Activated naive CD4-positive, alpha-beta T cell treated with anti-CD3 and anti-CD28 coated beads for 36 hours (primary cell): ENCODE data around the gene TMEM131. TPM values are rescaled to one million over a fixed set of nuclear protein-coding genes. Genes with fewer than 3 reads are reported as not detected.

Experiments used
- CTCF ChIA-PET: fragments of 350-600 bp; sonication (Branson Sonifier 250); formaldehyde crosslinking; loops from one replicate; lab custom pipeline; 2021; ENCODE audit warnings: antibody characterized with exemption; lab: Charles Lee
- DNase-seq: peaks from one replicate; pipeline ENCODE4 v3.0.0-alpha.2; 2020
- H3K27ac Mint-ChIP-seq: one replicate; pipeline ENCODE4 v1.8.0; 2021; ENCODE audit warnings: mild to moderate bottlenecking, mixed read lengths
- H3K27me3 Mint-ChIP-seq: one replicate; pipeline ENCODE4 v1.8.0; 2021; ENCODE audit warnings: low read depth, mixed read lengths
- H3K36me3 Mint-ChIP-seq: one replicate; pipeline ENCODE4 v1.8.0; 2021; ENCODE audit warnings: low read depth, mixed read lengths
- H3K4me1 Mint-ChIP-seq: one replicate; pipeline ENCODE4 v1.8.0; 2021; ENCODE audit warnings: low read depth, mixed read lengths
- H3K4me3 Mint-ChIP-seq: one replicate; pipeline ENCODE4 v1.8.0; 2021; ENCODE audit warnings: mild to moderate bottlenecking, moderate library complexity, mixed read lengths
- H3K9me3 Mint-ChIP-seq: one replicate; pipeline ENCODE4 v1.8.0; 2021; ENCODE audit warnings: mixed read lengths
- intact Hi-C: fragments of 100-400 bp; cut with micrococcal nuclease; formaldehyde crosslinking; loops from one replicate; pipeline ENCODE4 v1.15.1; 2023
- total RNA-seq, 2 experiments: library from RNA; stranded (reverse); gene quantifications; one replicate each; pipeline ENCODE4 v1.2.3, GENCODE V29; 2021

The TMEM131 gene
- total RNA-seq, 2 experiments from 2014 or later = 18.5 to 19.2 TPM

DNA sequence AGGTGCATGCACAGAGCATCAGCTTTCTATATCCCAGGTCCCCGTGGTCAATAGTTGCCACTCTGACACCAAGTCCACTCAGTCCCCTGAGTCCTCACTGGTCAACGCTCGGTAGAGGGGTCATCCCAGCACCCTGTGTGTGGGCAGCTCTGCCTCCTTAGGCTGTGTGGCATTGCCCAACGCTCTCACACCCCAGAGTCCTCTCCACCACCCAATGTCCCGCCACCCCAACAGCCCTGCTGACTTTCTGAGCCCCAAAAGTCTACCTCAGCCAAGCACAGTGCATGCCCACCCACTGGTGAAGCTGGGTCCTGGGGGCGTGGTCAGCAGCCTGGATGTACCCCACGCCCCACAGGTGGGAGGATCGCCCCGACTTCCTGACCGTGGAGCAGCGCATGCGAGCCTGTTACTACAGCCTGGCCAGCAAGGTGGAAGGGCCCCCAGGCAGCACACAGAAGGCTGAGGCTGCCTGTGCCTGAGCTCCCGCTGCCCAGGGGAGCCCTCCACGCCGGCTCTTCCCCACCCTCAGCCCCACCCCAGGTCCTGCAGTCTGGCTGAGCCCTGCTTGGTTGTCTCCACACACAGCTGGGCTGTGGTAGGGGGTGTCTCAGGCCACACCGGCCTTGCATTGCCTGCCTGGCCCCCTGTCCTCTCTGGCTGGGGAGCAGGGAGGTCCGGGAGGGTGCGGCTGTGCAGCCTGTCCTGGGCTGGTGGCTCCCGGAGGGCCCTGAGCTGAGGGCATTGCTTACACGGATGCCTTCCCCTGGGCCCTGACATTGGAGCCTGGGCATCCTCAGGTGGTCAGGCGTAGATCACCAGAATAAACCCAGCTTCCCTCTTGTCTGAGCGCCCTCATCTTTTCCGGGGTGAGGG is 256.5 kb downstream of the TMEM131 start:
- Mint-ChIP-seq H3K4me1 (peaks cover 25% of the 10 kb centered on the region), H3K36me3 (peaks cover 35% of the 10 kb centered on the region), H3K9me3 (no peaks in the 10 kb centered on the region), H3K27me3 (no peaks in the 10 kb centered on the region), H3K27ac (no peak overlapping the region), H3K4me3 (no peak overlapping the region)
- CTCF ChIA-PET = interaction anchor here (0.7 to 4.1 kb wide), 9 partner anchors 10 to 149 kb away, joined by 3 to 34 read pairs (median 3); no protein-coding TSS in a partner anchor
- intact Hi-C loops = no loop called here
- no peak for DNase-seq

DNA sequence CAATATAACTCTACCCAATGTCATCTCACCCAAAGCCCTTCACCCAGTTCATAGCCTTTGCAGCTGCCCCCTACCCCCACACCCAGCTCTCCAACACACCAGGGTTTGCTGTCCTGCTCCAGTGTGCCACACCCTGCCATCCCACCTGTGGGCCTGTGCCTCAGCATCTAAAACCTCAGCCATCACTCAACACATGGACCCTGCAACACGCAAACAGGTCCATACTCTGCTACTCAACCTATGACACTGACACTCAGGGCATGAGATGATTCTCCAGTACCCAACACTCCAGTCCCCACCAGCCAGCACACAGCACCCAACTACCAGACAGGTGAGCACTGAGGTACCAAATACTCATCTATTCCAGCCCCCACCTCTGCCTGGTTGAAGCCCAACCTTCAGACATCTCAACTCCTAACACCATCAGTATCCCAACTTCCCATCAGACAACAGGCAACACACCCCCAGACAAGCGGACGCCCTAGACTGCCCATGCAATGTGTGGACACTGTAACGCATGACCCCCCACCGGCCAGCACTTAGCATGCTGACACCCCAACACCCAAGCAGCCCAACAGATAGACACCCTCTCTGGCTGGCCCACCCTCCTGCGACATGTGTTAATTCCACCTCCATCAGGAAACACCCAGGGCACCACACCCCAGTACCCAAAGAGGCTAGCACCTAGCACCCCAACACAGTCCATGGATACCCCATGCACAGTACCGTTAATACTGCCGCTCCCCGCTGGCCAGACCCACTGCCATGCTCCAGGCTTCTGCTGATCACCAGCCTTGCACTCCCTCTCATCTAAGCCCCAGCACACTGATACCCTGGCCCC is 257.3 kb downstream of the TMEM131 start:
- intact Hi-C loops = no loop called here
- Mint-ChIP-seq H3K4me1 (peaks cover 20% of the 10 kb centered on the region), H3K36me3 (peaks cover 41% of the 10 kb centered on the region), H3K4me3 (no peak overlapping the region), H3K27me3 (no peaks in the 10 kb centered on the region), H3K27ac (no peak overlapping the region), H3K9me3 (no peaks in the 10 kb centered on the region)
- CTCF ChIA-PET = interaction anchor here (4.1 kb wide), 1 partner anchor 10 kb away, joined by 34 read pairs; no protein-coding TSS in a partner anchor
- DNase-seq = no peak

DNA sequence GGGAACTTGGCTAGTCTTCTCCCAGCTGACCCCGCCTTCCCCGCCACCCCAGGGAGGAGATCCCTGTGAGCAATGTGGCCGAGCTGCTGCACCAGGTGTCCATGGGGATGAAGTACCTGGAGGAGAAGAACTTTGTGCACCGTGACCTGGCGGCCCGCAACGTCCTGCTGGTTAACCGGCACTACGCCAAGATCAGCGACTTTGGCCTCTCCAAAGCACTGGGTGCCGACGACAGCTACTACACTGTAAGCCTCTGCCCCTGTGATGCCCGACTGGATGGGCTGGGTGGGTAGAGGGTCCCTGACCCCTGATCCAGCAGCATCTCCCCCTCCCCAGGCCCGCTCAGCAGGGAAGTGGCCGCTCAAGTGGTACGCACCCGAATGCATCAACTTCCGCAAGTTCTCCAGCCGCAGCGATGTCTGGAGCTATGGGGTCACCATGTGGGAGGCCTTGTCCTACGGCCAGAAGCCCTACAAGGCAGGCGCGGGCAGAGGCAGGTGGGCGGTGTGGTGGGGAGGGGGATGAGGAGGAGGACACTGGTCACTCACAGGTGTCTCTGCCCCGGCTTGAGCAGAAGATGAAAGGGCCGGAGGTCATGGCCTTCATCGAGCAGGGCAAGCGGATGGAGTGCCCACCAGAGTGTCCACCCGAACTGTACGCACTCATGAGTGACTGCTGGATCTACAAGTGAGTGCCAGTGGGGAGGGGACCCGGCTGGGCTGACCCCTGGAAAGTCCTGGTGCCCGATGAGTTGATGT is 258.1 kb downstream of the TMEM131 start:
- intact Hi-C loops = no loop called here
- CTCF ChIA-PET = interaction anchor here (1.3 kb wide), 1 partner anchor 23 kb away, joined by 3 read pairs; no protein-coding TSS in a partner anchor
- H3K9me3 Mint-ChIP-seq = no peaks in the 10 kb centered on the region
- H3K27me3 Mint-ChIP-seq = no peaks in the 10 kb centered on the region
- H3K4me3 Mint-ChIP-seq = no peak overlapping the region
- no peak for DNase-seq
- H3K36me3 Mint-ChIP-seq = peaks cover 43% of the 10 kb centered on the region
- H3K4me1 Mint-ChIP-seq = peaks cover 19% of the 10 kb centered on the region
- H3K27ac Mint-ChIP-seq = no peak overlapping the region

- CTCF ChIA-PET = interaction anchor here (0.6 to 2.1 kb wide), 3 partner anchors 11 to 452 kb away, joined by 3 to 6 read pairs (median 3); no protein-coding TSS in a partner anchor
- H3K4me3 Mint-ChIP-seq = no peak overlapping the region
- intact Hi-C loops = no loop called here
- DNase-seq = no peak
- H3K9me3 Mint-ChIP-seq = no peaks in the 10 kb centered on the region
- no peaks in the 10 kb centered on the region for H3K27me3 Mint-ChIP-seq
- peaks cover 14% of the 10 kb centered on the region for H3K4me1 Mint-ChIP-seq
- peaks cover 42% of the 10 kb centered on the region for H3K36me3 Mint-ChIP-seq
- no peak overlapping the region for H3K27ac Mint-ChIP-seq
Observed at GRCh38 chr2:97736608-97737330, 259.0 kb downstream of the TMEM131 start.

GRCh38 chr2:97736185-97736584 is 259.6 kb downstream of the TMEM131 start:
- CTCF ChIA-PET = interaction anchor here (0.6 to 2.1 kb wide), 3 partner anchors 10 to 453 kb away, joined by 3 to 6 read pairs (median 3); no protein-coding TSS in a partner anchor
- H3K4me1 Mint-ChIP-seq = peaks cover 14% of the 10 kb centered on the region
- H3K27me3 Mint-ChIP-seq = no peaks in the 10 kb centered on the region
- H3K4me3 Mint-ChIP-seq = no peak overlapping the region
- no peak overlapping the region for H3K27ac Mint-ChIP-seq
- no peak for DNase-seq
- intact Hi-C loops = no loop called here
- H3K9me3 Mint-ChIP-seq = no peaks in the 10 kb centered on the region
- H3K36me3 Mint-ChIP-seq = peaks cover 44% of the 10 kb centered on the region

- peaks cover 46% of the 10 kb centered on the region for H3K36me3 Mint-ChIP-seq
- H3K9me3 Mint-ChIP-seq = peaks cover 1% of the 10 kb centered on the region
- H3K4me3 Mint-ChIP-seq = no peak overlapping the region
- no peak overlapping the region for H3K27ac Mint-ChIP-seq
- intact Hi-C loops = no loop called here
- CTCF ChIA-PET = interaction anchor here (2.1 kb wide), 1 partner anchor 9 kb away, joined by 6 read pairs; no protein-coding TSS in a partner anchor
- no peak for DNase-seq
- peaks cover 10% of the 10 kb centered on the region for H3K4me1 Mint-ChIP-seq
- no peaks in the 10 kb centered on the region for H3K27me3 Mint-ChIP-seq
Observed at GRCh38 chr2:97735161-97735561, 260.6 kb downstream of the TMEM131 start.

DNA sequence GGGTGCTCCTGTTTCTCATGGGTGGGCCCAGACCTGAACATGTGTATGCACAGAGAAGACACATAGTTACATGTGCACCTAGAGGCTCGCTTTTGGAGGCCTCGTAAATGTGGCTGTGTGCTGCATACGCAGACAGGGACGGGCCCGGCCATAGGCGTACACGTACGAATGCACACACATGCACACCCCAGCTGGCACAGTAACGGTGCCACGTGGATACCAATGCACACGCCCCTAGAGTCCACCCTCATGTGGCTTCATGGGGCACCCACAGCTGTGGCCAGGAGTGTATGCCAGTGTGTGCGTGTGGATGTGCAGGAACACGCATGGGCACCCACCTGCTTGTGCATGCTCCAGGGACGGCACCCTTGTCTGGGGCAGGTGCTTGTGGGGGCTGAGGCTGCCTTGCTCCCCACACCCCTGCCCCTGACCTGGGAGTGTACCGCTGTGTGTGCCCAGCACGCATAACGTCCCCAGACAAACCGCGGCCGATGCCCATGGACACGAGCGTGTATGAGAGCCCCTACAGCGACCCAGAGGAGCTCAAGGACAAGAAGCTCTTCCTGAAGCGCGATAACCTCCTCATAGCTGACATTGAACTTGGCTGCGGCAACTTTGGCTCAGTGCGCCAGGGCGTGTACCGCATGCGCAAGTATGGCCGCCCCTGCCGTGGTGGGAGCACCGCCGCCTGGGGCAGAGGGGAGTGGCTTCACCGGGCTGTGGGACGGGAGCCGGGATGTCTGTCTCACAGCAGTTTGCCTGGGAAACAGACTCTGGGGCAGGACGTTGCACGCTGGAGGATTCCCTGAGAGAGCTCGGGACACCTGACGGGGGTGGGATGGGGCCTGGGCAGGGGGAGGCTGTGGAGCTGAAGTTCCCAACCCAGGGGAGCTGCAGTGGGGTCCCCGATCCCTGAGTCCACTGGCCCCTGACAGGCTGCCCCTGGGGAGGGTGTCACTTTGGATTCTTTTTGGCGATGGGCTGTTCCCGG is 261.4 kb downstream of the TMEM131 start:
- intact Hi-C loops = no loop called here
- no peak overlapping the region for H3K27ac Mint-ChIP-seq
- peaks cover 51% of the 10 kb centered on the region for H3K36me3 Mint-ChIP-seq
- H3K4me3 Mint-ChIP-seq = no peak overlapping the region
- CTCF ChIA-PET = interaction anchor here (0.6 to 2.1 kb wide), 3 partner anchors 8 to 590 kb away, joined by 3 to 6 read pairs (median 3); no protein-coding TSS in a partner anchor
- H3K4me1 Mint-ChIP-seq = peaks cover 10% of the 10 kb centered on the region
- H3K9me3 Mint-ChIP-seq = peaks cover 2% of the 10 kb centered on the region
- H3K27me3 Mint-ChIP-seq = no peaks in the 10 kb centered on the region
- no peak for DNase-seq

DNA sequence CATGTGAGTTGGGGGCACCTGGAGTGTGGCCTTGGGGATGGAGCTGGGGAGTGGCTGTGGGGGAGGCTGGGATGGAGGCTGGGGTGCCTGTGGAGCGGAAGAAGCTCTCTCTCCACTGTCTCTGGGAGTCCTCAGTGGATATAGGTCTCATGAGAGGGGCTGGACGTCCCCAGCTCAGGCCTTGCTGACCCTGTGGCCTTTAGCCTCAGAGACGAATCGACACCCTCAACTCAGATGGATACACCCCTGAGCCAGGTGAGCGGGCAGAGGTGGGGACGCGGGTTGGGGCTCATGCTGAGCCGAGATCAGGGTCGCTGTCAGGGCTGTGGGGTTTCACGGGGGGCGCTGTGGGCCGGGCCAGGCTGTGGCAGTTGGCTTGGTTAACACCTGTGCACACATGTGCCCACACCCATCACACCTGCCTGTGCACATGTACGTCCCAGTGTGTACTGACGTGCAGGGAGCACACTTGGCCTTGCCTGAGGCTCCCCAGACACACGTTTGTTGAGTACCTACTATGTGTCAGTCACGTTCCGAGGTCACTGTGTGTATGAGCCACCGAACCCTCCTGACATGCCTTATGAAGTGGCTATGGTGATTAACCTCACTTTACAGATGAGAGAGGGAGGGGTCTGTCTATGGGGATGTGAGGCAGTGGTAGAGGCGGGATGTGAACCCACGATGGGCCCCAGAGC is 262.3 kb downstream of the TMEM131 start:
- DNase-seq = no peak
- Mint-ChIP-seq H3K36me3 (peaks cover 53% of the 10 kb centered on the region), H3K4me3 (no peak overlapping the region), H3K27me3 (no peaks in the 10 kb centered on the region), H3K9me3 (peaks cover 5% of the 10 kb centered on the region), H3K4me1 (peaks cover 15% of the 10 kb centered on the region), H3K27ac (no peak overlapping the region)
- intact Hi-C loops = no loop called here
- CTCF ChIA-PET = no interaction called here

GRCh38 chr2:97732436-97733340 is 263.1 kb downstream of the TMEM131 start:
- Mint-ChIP-seq H3K27ac (no peak overlapping the region), H3K9me3 (peaks cover 5% of the 10 kb centered on the region), H3K4me3 (no peak overlapping the region), H3K27me3 (no peaks in the 10 kb centered on the region), H3K4me1 (peaks cover 23% of the 10 kb centered on the region), H3K36me3 (peaks cover 57% of the 10 kb centered on the region)
- CTCF ChIA-PET = interaction anchor here (1.0 kb wide), 1 partner anchor 9 kb away, joined by 4 read pairs; no protein-coding TSS in a partner anchor
- intact Hi-C loops = no loop called here
- no peak for DNase-seq
